Lower lobe of right lung (tissue), 2 donors: ENCODE measurements around the gene KDM4B. TPM values are rescaled to one million over a fixed set of nuclear protein-coding genes. Genes with fewer than 3 reads are reported as not detected.
A peak's percentile ranks its signal among the peaks of the same experiment; 100 is the strongest.

ENCODE experiments used
- ATAC-seq, 2 donors: fragments of 200-7000 bp; cut with Tn5 transposase; one replicate each; pipeline ENCODE4 v1.9.1; 2020 to 2022; ENCODE audit warnings: mild to moderate bottlenecking in 2 of 2, moderate library complexity in 2 of 2
- DNase-seq: peaks from one replicate; pipeline ENCODE4 v3.0.0-alpha.2; 2020
- H3K27ac ChIP-seq: fragments of 200-600 bp; one replicate; pipeline ENCODE4 v1.8.0; 2022
- H3K27me3 ChIP-seq: fragments of 200-600 bp; one replicate; pipeline ENCODE4 v1.8.0; 2022; ENCODE audit warnings: low read depth
- H3K36me3 ChIP-seq: fragments of 200-600 bp; one replicate; pipeline ENCODE4 v1.8.0; 2022; ENCODE audit warnings: mild to moderate bottlenecking
- H3K4me1 ChIP-seq: fragments of 200-600 bp; one replicate; pipeline ENCODE4 v1.8.0; 2022
- H3K4me3 ChIP-seq: fragments of 200-600 bp; one replicate; pipeline ENCODE4 v1.8.0; 2022; ENCODE audit warnings: mild to moderate bottlenecking
- H3K9me3 ChIP-seq: fragments of 200-600 bp; one replicate; pipeline ENCODE4 v1.8.0; 2022
- intact Hi-C: fragments of 100-400 bp; cut with DNase I; formaldehyde crosslinking; loops from one replicate; pipeline ENCODE4 v1.11.0; 2022
- total RNA-seq: library from RNA; stranded (reverse); fragmentation: NEBNext Ultra II Directional; extraction: Animal tissue kit (Norgen Biotek cat#: 25700); gene quantifications from one replicate; pipeline ENCODE4 v1.2.1, GENCODE V29; 2021
- TF ChIP-seq, protein P1 (sequence below): fragments of 200-600 bp; IDR thresholded peaks from one replicate; pipeline ENCODE4 v1.8.0; 2022; ENCODE audit warnings: antibody characterized with exemption, mild to moderate bottlenecking
- donor health status: DM: no; HTN: yes; CAD: no; lungs with severe emphysema.

Gene KDM4B
- total RNA-seq, 1 donor from 2014 or later = 40.3 TPM

DNA sequence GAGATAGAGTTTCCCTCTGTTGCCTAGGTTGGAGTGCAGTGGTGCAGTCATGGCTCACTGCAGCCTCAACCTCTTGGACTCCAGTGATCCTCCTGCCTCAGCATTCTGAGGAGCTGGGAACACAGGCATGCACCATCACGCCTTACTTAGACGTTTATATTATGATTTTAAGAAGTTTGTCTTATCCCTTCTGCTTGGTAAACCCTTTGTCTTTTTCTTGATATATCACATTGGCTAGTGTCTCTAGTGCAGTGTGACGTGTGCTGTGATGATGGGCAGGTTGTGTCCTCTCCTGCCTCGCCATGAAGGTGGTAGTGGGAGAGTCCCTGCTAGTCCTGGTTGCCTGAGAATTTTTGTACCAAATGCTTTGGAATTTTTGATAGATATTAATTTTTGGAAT, 93.9 kb downstream of the KDM4B start:
- H3K36me3 ChIP-seq = peaks cover 47% of the 10 kb centered on the region
- no peak overlapping the region for H3K4me3 ChIP-seq
- H3K27me3 ChIP-seq = no peaks in the 10 kb centered on the region
- no peaks in the 10 kb centered on the region for H3K4me1 ChIP-seq
- TF ChIP-seq, protein P1, sequence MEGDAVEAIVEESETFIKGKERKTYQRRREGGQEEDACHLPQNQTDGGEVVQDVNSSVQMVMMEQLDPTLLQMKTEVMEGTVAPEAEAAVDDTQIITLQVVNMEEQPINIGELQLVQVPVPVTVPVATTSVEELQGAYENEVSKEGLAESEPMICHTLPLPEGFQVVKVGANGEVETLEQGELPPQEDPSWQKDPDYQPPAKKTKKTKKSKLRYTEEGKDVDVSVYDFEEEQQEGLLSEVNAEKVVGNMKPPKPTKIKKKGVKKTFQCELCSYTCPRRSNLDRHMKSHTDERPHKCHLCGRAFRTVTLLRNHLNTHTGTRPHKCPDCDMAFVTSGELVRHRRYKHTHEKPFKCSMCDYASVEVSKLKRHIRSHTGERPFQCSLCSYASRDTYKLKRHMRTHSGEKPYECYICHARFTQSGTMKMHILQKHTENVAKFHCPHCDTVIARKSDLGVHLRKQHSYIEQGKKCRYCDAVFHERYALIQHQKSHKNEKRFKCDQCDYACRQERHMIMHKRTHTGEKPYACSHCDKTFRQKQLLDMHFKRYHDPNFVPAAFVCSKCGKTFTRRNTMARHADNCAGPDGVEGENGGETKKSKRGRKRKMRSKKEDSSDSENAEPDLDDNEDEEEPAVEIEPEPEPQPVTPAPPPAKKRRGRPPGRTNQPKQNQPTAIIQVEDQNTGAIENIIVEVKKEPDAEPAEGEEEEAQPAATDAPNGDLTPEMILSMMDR = no peak
- no peak overlapping the region for H3K27ac ChIP-seq
- ATAC-seq = no peak
- intact Hi-C loops = no loop called here
- no peak for DNase-seq
- peaks cover 7% of the 10 kb centered on the region for H3K9me3 ChIP-seq

DNA sequence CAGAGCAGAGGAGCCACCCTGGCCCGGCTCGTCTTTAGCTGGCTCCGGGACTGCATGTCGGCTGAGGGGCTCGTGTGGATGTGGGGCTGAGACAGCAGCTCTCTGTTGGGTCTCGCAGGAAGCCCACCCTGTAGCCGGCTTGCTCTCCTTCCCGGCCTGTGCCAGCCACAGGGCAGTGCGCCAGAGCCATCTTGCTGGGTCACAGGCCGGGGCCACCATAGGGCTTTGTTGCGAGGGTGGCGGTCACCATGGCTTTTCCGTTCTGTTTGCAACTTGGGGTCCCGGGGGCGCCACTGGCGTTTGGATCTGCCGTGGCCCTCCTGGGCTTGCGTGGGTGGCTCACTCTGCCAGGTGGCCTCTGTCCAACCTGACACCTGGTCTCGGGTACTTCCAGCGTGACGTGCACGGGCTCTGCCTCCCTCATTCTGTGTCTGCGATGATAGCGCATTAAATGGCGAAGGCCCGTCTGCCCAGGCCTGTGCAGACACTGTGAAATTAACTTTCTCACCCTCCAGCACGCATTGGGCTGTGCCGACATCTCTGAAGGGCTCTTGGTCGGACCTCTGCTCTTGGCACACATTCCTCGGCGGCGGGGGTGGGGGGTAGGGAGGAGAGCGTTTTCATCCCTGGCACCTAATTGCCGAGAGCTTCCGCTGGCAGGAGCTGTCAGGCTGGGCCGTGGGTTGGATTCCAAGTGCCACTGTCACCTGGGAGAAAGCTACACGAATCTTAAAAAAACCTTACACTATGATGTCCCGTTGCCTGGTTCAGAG, 95.1 kb downstream of the KDM4B start:
- Histone ChIP-seq H3K4me3 (no peak overlapping the region), H3K27ac (no peak overlapping the region), H3K9me3 (peaks cover 7% of the 10 kb centered on the region), H3K36me3 (peaks cover 49% of the 10 kb centered on the region), H3K27me3 (no peaks in the 10 kb centered on the region), H3K4me1 (no peaks in the 10 kb centered on the region)
- ATAC-seq = no peak
- no peak for DNase-seq
- TF ChIP-seq, protein P1 = no peak
- intact Hi-C loops = no loop called here

DNA sequence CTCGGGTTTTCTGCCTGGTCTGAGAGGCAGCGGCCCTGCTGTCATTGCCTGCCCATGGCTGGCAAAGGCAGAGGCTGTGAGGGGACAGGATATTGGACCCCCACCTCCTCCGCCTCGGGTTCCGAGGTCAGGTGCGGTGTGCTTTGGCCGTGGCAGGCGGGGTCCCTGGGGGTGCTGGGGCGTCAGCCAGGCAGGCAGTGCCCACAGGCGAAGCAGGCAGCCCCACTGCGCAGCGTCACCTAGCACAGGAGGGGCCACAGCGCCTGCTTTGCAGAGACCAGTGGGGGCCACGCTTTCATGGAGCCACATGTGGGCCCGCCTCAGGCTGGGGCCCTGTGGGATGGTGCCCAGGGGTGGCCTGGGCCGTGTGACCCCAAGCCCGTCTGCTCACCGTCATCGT, 96.0 kb downstream of the KDM4B start:
- Histone ChIP-seq H3K36me3 (peaks cover 43% of the 10 kb centered on the region), H3K9me3 (peaks cover 7% of the 10 kb centered on the region), H3K27ac (no peak overlapping the region), H3K27me3 (no peaks in the 10 kb centered on the region), H3K4me3 (no peak overlapping the region), H3K4me1 (no peaks in the 10 kb centered on the region)
- intact Hi-C loops = no loop called here
- TF ChIP-seq, protein P1 = no peak
- DNase-seq (no peak), ATAC-seq (peak in 1 of 2 donors; percentile 9)

DNA sequence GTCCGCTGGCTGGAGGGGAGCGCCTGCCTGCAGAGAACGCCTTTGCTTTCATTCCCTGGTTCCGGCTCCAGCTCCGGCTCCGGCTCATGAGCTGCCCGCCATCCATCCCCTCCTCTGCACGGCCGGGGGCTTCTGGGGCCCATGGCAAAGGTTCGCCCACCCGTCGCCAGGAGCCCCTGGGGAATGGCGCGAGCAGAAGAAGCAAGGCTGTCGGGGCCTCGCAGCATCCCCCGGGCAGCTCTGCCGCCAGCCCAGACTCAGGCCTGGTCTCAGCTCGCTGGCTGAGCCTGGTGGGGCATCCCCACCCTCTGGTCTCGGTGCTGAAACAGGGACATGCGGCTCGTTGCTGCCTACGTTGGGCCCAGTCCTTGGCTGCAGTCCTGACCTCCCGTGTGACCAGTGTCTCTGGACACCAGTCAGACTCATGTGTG, 96.8 kb downstream of the KDM4B start:
- ATAC-seq = no peak
- H3K36me3 ChIP-seq = peaks cover 39% of the 10 kb centered on the region
- TF ChIP-seq, protein P1 = no peak
- H3K9me3 ChIP-seq = peaks cover 7% of the 10 kb centered on the region
- no peaks in the 10 kb centered on the region for H3K27me3 ChIP-seq
- H3K4me1 ChIP-seq = no peaks in the 10 kb centered on the region
- intact Hi-C loops = no loop called here
- no peak for DNase-seq
- no peak overlapping the region for H3K27ac ChIP-seq
- H3K4me3 ChIP-seq = no peak overlapping the region

DNA sequence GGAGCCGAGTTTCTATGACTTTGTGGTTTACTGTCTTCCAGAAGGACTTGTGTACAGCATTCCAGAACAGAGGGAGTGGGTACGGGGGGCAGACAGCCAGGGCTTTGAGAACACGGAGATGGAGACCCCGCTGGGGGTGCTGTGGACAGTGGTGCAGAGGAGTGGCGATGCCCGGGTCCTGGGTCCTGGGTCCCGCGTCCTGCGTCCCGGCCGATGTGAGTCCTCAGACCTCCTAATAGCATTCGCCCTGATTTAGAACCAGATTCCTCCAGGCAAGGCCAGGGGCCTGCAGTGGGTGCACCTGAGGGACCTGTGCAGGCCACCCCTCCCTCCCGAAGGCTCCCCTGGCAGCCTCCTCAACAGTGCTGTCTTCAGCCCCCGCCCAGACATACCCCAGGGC, 97.9 kb downstream of the KDM4B start:
- Histone ChIP-seq H3K4me3 (no peak overlapping the region), H3K27me3 (no peaks in the 10 kb centered on the region), H3K36me3 (peaks cover 48% of the 10 kb centered on the region), H3K27ac (no peak overlapping the region), H3K9me3 (peaks cover 7% of the 10 kb centered on the region), H3K4me1 (no peaks in the 10 kb centered on the region)
- DNase-seq (no peak), ATAC-seq (no peak)
- intact Hi-C loops = no loop called here
- TF ChIP-seq, protein P1 = no peak
